GM18517 (cell line): ENCODE results near the gene DLL1.

Experiments used
- ATAC-seq: cut with Tn5 transposase; IDR thresholded peaks from one replicate; pipeline ENCODE4 v1.9.1; 2021; ENCODE audit warnings: mild to moderate bottlenecking, moderate library complexity; ENCODE audit not compliant: unreplicated experiment

DLL1 gene

DNA sequence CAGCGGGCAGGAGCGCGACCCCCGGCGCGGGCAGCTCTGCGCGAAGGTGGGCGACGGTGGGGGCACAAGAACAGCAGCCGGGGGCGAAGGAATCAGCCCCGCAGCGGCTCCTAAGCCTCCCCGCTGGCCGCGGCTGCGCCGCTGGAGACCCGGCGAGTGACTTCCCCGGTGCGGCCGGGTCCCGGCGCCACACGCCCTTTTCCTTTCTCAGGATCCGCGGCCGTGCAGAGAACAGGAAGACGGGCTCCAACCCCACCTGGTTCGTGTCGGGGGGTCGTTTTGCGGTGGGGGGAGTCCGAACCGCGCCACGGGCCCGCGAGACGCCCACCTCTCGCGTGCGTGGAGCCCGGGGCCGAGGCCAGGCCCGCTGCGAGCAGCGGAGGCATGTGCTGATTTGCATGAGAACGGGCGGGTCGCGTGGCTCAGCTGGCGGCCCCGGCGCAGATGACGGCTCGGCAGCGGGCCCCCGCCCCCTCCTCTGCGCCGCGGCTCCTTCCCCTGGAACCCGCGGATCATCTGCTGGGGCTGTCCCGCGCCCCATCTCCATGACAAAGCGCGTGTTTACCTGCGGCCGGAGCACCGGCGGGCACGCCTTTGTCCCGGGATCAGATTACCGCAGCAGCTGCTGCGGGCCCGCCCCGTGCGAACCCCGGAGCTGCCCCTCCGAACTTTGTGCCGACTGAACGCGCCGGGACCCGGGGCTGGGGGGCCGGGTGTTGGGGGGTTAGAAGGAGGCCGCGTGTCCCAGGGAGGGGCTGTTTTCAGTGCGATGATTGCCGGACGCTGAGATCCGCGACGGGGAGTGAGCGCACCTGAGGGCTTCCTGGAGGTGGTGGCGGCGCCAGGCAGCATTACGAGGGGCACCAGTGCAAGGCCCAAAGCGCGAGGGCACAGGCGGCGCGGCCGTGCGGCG, 4.9 kb upstream of the DLL1 start:
- peak; percentile 52 for ATAC-seq

DNA sequence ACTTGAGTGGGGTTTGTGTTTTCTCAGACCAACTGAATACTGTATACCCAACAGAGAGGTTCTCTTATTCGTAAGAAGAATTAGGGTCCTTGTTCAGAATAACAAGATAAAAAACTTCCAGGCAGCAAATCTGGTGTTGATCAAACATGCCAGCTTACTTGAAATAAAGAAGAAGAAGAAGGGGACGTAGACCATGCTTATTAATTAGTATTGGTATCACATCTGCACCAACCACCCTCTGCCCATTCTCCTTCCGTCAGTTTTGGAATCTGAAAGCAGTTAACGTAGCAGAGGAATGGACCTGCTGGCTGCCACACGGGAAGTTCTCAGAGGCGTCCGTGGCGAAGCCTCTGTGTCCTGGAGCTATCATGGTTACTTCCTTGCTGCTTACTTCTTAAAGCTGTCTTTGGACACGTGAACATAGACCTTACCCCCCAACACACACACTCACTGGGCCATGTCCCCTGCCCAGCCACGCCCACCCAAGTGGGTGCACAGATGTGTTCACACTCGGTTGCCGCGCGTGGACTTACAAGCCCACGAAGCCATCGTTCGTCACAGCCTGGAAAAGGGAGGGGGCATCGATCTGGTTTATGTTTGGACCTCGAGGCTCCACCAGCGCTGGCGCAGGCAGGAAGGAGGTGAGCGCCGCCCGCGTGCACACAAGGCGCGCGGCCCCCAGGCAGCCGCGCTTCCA, 4.1 kb upstream of the DLL1 start:
- ATAC-seq: peak; percentile 15

DNA sequence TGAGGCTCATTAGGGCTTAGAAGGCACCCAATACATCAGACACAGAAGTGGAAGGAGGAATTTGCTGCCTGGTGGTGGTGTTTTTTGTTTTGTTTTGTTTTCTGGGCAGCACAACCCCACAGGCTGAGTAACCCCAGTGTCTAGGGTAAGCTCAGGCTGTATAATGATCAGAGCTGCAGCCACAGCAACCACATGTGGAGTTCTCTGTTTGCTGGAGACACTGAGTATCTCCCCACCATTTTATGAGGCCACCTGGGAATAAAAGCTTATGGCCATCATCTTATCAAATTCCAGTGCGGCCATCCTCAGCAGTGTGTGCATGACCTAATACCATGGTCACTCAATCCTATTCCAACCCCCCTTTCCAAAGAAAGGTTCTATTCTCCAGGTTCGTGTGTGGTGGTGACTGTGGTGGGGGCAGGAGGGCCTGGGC, 3.4 kb upstream of the DLL1 start:
- ATAC-seq: no peak

DNA sequence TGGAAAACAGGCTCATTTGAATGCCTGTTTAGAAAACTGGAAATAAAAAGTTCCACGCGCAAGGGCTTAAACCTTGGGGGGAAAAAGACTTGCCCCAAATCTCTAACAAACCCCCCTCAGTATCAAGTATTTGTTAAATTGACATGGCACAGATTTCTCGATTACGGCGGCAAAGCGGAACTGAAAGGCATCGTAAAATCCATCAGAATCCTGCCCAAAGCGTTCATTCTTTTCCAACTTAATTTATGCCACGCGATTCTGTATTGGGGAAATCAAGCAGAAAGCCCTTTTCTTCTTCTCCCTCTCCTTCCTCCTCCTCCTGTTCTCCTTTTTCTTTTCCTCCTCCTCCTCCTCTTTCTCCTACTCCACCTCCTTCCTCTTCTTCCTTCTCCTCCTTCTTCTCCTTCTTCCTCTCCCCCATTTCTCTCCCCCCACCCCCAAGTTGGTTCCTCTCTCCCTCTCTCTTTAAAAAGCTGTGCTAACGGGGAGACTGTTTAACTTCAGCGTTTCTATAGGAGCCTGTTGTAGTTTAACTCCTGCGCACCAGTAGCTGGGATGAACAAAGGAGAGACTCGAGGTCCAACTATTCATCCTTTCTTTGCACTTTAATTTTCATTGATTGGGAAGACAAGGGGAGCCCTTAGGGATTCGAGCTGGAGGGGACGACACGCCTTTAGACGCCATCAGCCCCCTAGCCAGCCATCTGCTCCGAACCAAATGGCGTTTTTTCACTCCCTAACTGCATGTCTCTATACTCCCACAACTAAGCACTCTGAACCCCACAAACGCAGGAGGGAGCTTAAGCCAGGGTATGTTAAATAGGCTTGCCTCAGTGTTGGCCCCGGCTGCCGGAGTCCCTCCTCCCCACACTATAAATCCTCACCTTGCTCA, 2.7 kb upstream of the DLL1 start:
- ATAC-seq: no peak

DNA sequence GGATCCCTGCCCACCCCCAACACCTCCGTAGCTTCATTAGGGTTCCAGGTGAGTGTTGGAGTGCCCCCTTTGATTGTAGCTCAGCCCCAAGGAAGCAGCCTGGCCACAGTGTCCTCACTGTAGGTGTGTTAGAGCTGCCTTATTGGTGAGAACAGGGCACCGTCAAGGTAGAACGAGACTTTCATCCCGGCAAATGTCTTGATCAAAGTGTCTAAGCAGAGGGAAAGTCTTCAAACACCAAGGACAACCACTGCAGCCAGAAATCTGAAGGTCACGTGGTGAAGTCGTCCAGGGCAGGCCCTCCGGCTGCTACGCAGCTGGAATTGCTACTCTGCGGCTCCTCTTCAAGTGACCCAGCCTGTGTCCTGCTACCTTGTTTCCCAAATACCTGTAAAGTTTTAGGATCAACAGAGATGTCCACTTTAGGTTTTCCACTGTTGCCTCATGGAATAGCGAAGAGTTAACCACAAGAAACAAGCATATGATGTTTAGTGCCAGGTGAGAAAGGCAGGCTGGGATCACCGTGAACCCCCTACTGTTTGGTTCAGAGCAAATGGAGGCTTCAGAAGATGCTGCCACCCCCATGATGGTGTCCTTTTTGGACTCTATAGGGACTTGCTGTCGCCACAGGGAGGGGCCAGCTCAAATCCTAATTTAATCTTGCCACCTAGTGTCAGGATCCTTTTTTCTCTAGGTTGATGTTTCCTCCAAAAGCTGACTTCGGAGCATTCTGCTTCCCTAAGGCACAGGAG, 1.7 kb upstream of the DLL1 start:
- no peak for ATAC-seq

DNA sequence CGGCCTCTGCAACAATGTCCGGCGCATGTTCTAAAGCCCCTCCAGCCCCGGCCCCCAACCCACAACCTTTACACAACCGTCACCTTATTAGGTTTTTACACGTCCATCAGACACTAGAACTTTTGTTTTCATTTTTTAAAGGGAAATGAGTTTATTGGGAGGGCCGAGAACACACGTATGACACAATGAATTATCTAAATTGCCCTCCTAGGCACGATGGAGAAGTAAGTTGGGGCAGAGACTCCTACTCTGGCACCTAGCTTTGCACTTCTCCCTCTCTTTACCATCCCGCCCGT, 1.2 kb upstream of the DLL1 start:
- ATAC-seq: no peak

DNA sequence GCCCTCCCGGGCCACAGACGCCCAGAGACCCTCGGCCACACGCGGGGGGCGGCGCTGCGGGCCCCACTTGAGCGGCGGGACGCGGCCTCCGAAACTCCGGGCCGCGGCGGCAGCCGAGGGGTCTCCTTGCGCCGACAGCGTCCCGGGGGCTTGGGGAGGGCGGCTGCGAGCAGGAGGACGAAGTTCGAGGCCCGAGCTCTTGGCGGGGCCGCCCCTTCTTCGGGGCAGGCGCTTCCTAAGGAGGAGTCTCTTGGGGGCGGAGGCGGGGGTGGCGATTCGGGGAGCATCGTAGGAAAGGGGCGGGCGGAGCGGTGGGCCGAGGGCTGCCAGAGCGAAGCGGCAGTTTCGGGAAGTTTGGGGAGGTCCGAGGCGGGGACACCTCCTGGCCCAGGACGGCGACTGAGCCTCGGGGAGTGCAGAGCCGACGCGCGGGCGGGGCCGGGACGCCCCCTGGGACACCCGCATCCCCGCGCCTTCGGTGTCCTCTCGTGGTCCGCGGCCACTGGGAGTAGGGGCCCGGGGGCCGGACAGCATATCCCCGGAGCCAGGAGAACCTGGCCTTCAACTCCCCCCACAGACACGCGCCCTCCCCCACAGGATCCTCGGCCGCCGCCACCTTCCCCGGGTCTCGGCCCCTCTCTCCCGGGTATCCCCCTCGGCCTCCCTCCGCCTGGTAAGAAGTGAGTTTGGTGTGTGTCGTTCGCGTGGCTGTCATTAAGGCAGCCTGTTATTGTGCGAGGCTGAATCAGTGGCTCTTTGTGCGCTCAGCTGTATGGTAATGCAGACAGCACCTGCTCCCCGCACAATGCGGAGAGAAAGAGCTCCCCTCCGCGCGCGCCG, 613 bp upstream of the DLL1 start:
- ATAC-seq: no peak

DNA sequence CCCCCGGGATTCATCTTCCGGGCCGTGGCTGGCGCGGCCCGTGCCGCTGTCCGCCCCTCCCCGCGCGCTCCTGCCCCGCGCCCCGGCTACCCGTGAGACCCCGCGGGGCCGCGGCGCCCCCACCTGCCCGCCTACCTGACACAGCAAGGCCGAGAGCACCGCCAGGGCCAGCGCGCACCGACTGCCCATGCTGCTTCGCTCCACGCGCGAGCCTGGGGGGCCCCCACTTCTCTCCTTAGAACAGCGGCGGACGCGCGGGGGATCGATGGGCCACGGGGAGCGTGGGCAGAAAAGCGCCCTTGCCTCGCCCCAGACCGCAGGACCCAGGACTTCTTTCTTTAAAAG, 955 bp downstream of the DLL1 start:
- ATAC-seq: no peak

DNA sequence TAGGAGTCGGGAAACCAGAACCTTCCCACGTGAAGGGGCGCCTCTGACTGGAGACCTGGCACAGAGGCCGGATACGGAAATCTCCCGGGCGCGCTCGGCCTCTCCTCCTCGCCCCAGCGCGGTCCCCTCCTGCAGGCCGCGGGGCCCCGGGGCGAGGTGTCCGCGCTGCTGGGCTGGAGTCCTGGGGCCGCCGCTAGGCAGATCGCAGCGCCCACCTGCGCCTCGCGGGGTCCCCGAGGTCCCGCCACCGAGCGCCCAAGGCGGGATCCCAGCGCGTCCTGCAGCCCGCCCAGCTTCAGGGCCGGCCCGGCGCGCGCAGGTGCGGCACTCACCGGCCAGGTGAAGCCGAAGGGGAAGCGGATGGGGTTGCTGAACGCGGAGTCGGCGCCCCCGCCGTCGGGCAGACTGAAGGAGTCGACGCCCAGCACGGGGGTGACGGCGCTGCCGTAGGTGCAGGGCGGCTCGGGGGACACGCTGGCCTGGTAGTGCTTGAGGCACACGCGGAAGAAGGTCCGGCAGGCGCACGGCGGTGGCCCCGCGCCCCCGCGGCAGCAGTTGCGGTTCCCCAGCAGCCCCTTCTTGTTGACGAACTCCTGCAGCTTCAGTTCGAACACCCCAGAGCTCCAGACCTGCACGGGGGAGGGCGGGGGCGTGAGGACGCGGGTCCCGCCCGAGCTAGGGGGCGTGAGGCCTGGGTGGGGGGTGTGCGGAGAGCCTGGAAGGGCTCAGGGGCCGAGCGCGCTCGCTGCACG, 1.5 kb downstream of the DLL1 start:
- no peak for ATAC-seq

DNA sequence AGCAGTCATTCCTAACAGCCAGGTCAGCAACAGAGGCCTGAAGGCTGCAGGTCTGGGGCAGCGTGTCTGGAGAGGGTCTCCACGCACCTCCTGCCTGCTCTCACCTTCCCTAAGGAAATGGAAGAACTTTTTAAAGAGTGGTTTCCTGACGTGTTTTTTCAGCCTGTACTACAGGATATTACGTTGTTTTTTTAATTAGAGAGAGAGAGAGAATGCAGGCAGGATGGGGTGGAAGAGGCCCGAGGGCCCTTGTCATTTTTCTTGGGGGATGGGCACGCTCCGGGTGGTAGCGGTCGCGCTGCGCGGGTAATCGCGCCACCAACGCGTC, 2.1 kb downstream of the DLL1 start:
- ATAC-seq: no peak

DNA sequence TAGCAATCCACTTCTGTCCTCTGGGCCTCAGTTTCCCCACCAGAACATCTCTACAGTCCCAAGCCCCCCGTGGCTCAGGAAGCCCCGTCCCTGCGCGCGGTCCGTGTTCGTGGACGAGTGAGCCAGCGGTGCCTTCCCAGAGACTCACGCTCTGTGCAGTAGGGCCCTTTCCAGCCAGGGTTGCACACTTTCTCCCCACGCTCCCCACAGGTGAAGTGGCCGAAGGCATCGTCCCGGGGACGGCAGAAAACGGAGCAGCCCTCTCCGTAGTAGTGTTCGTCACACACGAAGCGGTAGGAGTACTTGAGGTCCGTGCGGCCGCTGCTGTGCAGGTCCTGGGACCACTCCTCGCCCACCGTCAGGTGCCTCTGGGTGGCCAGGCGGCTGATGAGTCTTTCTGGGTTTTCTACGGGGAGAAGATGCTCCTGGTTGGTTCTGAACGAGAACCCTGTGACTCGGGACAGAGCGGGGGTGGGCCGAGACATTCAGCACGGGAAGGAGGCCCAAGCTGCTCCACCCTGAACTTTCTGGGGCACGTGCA, 2.7 kb downstream of the DLL1 start:
- no peak for ATAC-seq

DNA sequence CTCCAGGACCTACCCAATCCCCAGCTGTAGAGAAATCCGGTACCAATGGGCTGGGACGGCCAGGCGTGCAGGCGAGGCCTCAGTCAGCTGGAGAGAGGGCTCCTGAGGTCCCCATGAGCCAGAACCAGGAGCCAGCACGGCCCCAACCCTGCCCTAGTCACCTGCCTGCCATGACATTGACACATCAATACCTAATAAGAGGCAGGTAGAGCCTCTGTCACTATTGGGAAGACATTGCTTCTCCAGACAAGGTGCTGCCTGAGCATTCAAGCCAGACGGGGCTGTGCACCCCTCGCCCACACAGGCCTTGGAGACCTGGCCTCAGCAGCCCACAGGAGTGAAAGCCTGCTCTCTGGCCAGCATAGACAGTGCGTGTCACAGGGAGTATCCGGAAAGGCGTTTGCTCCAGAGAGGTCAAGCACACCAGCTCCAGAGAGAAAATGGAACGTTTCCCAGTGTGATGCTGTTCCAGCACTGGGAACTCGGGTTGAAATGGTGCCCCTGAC, 3.5 kb downstream of the DLL1 start:
- ATAC-seq: no peak

DNA sequence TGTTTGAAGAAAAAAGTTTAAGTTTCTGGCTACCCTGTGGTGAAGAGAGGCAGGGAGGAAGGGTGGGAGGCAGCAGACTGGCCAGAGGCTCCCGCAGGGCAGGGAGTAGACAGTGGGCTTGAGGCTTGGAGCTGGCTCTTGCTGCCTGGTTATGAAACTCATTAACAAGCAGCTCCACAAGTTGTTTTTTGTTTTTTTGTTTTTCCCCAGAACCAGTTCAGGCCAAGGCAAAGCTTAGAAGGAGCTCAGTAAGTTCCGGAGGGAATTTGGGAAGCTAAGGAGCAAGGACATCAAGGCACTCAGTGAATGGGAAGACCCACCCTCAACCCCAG, 4.0 kb downstream of the DLL1 start:
- ATAC-seq: no peak

DNA sequence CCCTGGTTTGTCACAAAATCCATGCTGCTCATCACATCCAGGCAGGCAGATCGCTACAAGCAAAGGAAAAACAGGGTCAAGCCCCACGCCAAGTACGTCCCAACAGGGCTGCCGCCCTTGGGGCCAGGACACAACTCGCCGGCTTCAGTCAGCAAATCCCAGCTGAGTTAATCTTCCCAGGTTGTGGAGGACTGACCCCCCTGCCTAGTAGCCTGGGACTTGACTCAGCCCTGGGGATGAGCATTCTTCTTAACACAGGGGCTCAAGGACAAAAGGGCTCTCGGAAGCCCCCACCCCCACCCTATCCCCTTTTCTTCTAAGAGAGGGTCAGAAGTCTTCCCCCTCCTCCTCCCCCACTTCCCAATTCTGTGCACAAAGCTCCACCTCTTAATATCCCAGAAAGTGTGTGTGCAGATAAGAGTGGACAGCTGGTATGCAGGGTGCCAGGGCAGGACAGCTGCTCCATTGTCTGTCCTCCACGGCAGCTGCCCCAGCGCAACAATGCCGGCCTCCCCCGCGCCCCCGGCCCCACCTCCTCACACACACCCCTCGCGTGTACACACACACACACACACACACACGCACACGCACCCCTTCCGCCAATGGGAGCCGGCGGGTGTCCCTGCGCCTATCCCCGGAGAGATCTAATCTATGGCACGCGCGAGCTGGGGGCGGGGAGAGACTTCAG, 4.5 kb downstream of the DLL1 start:
- no peak for ATAC-seq

DNA sequence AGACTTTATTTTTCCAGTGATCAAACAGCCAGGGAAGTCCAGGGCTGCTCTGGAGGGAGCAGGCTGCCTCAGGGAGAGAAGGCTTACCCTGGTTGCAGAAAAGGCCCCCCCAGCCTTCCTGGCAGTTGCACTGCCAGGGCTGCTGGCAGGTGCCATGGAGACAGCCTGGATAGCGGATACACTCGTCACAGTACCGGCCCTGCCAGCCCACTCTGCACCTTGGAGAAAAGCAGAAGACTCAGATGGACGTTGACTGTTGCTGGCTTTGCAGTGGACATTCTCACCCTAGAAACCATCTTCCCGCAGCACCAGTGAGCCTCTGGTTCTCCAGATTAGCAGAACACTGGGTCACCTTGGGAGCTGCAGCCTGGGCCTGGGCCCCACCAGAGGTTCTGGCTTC, 5.4 kb downstream of the DLL1 start:
- ATAC-seq: no peak

DNA sequence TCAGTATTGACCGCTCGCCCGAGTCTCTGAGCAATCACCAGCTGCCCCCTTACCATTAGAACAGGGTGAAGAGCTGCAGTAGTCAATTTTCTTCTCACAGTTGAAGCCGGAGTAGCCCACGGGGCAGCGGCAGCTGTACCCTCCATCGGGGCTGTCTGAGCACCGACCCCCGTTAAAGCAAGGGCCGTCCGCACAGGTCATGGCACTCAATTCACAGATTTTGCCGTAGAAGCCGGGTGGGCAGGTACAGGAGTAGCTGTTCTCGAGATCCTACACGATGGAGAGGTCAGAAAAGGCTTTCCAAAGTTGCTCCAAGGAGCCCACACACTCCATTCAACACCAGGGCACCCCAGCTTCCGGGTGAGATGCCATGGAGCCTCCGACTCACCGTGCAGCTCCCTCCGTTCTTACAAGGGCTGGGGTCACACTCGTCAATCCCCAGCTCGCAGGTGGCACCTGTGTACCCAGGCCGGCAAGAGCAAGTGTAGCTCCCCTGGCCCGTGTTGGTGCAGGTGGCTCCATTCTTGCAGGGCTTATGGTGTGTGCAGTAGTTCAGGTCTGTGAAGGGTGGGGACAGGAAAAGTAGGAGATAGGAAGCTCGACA, 5.9 kb downstream of the DLL1 start:
- ATAC-seq: no peak

DNA sequence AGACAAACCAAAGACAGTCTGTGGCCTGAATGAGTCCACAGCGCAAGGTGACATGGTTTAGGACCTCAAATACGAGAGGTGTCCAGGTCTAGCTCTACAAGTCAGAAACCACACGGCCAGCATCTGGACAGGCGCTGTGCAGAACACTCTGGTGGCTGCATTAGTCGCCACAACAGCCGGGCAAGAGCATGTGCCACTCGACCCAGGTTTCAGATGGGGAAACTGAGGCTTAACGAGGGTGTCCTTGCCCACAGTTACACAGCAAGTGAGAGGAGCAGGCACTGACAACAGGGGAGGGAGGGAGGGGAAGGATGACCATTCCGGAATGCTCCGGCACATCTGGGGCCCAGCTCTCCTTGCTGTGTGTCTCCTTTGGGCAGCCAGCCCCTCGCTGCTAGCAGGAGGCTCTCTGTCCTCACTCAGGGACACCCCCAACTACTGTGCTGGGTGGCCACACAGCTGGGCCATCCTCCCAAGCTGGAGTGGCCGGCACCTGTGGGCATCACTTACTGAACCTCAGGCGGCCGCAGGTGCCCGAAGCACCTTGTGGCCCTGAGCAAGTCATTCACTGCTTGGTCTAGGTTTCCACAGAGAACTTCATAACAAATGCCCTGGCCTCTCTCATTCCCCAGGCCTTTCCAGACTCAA, 6.6 kb downstream of the DLL1 start:
- ATAC-seq: no peak
